ENCODE results near the gene ARHGEF19.
"Not testable (repeated sequence)": the region's sequence is repeated elsewhere in the genome, so short reads cannot be mapped to it uniquely, and the experiment has no call there.

ARHGEF19 gene

GRCh38 chr1:16165548-16165947 is 46.9 kb downstream of the ARHGEF19 start:
- no peak for DNase-seq (ENCODE audit: low spot score)

DNA sequence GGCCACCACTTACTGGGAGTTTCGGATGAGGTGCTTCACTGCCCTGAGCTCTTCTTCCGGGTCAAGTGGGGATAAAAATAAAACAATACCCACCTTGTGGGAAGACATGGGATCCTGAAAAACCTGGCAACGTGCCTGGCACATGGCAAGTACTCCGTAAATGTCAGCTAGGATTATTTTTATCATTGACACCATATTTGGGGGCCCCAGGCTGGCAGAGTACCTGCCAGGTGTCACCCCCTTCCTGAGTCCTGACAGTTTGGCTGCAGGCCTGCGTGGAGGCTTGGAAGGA is 47.4 kb downstream of the ARHGEF19 start:
- DNase-seq (ENCODE audit: low spot score) = no peak

GRCh38 chr1:16164213-16165072 is 48.0 kb downstream of the ARHGEF19 start:
- peak; percentile 78 for DNase-seq (ENCODE audit: low spot score)

DNA sequence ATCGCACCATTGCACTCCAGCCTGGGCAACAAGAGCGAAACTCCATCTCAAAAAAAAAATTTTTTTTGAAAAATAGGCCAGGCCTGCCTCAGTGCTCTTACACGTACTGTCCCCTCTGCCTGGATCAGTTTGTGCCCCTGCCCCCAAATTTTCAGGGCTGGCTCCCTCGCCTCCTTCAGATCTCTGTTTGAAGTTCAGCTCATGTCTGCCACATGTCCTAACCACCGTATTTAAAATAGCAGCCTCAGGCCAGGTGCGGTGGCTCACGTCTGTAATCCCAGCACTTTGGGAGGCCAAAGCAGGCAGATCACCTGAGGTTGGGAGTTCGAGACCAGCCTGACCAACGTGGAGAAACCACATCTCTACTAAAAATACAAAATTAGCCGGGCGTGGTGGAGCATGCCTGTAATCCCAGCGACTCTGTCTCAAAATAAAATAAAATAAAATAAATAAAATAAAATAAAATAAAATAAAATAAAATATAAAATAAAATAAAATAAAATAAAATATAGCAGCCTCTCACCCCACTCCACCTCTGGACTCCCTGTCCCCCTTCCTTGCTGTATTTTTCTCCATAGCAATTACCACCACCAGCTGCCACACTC is 48.7 kb downstream of the ARHGEF19 start:
- DNase-seq (ENCODE audit: low spot score) = not testable (repeated sequence)

DNA sequence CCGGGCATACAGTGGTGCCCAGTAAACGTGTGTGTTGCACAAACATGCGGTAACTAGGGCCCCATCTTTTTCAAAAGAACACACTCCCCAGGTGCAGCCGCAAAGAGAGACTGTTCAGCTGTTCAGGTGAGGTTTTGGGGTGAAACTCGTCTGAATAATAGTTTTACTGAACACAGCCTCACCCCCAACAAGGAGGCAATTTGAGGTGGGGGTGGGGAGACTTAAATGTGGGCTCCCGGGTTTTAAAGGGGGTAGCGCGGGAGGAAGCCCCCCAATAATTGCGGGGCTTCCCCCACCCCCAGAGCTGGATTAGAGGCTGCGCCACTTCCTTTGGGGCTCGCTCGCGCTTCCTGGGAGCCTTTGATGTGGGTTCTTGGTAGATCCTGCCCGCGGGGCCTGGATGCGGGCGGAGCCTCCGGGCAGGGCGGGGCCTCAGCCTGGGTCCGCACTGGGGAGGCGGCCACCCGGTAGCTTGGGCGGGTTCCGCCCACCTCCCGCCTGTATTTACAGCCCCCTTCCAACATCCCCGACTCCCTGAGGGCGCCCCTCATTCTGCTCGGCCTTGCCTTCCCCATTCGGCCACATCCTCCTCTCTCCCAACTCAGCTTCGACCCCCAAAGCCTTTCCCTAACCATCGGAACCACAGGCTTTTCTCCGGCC is 50.2 kb downstream of the ARHGEF19 start:
- no peak for DNase-seq (ENCODE audit: low spot score)

DNA sequence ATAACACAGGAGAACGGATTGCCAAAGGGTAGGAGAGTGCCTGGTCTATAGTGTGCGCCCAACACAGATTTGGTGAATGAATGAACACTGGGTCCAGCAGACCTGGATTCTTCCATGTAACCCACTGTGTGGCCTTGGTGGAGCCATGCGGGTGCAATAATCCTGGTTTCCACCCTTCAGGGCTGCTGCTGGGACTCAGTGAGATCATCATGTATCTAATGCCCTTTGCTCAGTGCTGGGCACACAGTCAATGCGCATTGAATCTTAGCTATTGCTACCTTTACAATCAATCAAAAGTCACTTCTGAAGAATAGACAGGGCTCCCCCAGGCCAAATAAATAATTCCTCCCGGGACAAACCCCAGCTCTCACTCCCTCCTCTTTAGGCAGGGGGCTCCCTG is 50.7 kb downstream of the ARHGEF19 start:
- no peak for DNase-seq (ENCODE audit: low spot score)

DNA sequence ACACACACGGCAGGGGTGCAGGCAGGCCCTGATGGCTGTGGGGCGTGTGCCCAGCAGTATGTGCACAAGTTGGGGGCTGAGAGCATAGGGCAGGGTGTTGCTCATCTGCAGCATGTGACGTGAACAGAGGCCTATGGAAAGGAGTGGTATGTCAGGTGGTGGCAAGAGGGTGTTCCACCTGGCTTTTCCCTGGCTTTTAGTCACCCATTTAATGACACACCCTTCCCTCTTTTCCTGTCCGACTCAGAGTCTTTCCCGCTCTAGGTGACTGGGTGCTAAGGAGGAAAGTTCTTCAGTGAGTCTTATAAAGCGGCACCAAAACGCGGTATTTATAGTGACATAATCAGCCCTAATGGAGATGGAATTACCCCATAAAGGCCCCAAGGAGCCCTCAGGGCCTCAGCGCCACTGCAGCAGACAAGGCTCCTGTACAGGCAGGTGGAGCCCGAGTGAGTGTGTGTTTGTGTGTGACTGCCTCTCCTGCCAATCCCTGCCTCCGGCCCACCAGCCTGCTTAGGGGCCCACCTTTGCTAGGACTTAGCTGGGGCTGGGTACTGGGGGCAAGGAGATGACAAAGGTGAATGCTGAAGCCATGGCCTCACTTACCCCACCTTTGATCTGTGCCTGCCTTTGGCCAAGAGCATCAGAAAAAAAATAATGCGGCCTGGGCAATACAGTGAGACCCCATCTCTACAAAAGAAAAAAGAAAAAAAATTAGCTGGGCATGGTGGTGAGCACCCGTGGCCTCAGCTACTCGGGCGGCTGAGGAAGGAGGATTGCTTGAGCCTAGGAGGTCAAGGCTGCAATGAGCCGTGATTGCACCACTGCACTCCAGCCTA is 53.2 kb downstream of the ARHGEF19 start:
- DNase-seq (ENCODE audit: low spot score) = no peak

DNA sequence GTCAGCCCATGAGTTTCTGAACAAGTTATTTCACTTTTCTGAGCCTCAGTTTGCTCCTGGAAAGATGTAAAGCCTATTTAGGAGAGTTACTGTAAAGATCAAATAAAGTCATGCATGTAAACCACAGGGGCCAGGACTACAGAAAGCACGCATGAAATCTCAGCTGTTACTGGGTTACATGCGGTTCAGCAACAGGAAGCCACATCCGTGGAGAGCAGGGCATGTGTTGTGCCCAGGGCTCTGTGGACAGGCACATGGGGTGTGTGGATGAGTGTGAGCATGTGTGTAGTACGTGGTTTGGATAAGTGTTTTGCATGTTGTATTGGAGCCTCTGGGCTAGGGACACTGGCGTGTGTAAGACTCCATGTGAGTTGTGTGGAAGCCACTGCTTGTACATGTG is 54.4 kb downstream of the ARHGEF19 start:
- no peak for DNase-seq (ENCODE audit: low spot score)

GRCh38 chr1:16156848-16157495 is 55.5 kb downstream of the ARHGEF19 start:
- DNase-seq (ENCODE audit: low spot score) = no peak

DNA sequence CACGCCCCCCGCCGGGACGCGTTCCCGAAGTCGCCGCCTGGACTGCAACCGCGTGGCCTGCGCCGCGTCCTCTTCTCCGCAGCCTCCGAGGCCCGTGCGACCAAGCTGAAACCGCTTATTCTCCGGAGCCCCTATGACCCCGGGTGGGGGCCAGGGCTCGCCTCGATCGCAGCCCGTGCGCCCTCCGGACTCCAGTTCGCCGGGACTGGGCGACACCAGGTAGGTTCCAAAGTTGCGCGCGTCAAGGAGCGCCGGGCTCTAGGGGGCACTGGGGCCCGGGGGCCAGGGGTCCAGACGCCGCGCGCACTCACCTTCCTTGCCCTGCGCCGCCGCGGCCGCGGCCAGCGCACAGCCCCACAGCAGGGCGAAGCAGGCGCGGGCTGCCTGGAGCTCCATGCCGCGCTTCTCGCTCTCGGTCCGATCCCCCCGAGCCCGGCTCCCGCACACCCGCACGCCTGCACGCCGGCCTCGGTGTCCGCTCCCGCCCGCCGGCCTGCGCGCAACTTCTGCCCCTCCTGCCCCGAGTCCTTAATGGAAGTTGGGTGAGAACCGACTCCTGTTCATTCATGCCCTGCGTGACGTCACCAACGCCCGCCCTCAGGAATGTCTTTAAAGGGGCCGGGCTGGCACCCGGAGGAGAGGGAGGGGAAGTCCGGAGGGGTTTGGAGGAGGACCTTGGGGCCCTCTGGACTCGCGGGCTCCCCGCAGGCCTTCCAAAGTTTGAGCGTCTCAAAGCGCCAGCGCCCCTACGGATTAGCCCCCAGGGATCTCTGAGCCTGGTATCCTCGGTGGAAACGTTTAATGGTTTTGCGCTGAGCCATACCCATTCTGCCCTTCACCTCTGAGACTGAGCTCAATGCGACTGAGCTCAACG is 56.7 kb downstream of the ARHGEF19 start, which contains the start of gene EPHA2:
Gene EPHA2, minus strand, starts transcription at position 533 of the 874 bp plus-strand sequence. Its CDS starts 137 bp downstream, at position 396.
- peak; percentile 92 for DNase-seq (ENCODE audit: low spot score)

DNA sequence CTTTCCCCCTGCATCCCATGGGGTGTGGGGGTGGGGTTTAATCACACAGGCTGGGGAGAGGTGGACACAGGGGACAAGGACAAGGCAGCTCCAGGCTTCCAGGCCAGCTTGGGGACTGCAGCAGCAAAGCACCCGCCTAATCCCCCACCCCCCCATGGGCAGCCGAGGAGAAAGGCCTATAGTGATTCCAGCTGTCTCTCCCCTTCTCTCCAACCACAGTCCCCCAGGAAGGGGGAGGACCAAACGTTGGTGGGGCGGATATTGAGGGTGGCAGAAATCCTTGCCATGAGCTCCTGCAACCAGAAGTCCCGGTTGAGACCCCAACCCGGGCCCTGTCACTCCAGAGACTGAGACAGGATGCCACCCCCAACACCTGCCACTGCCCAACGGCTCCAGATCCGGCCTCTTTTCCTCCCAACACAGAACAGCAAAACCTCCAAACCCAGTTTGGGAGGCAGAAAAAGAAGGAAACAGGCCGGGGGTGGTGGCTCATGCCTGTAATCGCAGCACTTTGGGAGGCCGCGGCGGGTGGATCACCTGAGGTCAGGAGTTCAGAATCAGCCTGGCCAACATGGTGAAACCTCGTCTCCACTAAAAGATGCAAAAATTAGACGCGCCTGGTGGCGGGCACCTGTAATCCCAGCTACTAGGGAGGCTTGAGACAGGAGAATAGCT is 58.3 kb downstream of the ARHGEF19 start:
- no peak for DNase-seq (ENCODE audit: low spot score)

DNA sequence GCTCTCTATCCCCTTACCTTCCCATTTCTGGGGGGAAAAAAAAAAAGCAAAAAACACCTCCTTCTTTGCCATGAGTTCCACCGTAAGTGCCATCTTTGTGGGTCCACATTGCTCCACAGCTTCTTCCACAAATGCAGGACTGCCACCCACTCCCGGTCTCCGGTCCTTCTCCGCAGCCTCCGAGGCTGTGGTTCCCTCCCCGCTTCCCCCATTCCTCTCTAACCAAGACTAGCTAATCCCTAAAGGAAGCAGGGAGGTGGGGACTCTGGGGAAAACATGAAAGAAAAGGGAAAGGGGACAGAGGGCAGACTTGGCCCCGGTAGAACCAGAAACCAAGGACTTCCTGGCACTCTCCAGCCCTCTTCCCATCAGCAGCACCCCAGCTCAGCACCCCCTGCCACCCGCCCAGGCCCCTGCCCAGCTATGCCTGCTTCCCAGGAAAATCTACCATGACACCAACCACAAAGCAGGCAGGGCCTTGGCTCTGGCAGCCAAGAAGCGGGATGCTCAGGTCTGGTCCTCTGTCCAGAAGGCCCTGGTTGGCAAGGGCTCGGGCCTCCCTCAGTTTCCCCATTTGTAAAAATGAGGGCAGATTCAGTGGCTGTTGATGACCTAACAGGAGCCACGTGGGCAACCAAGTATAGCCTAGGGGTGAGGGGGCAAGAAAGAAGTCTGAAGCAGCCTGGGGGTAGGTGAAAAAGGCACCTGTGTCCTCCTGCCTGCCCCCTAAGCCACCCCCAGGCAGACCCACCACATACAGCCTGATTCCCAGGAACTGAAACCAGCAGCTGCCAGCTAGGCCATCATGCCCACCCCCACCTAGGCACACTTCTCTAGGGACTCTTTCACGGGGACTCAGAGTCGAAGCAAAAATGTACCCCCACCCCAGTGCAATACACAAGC is 59.1 kb downstream of the ARHGEF19 start:
- no peak for DNase-seq (ENCODE audit: low spot score)

DNA sequence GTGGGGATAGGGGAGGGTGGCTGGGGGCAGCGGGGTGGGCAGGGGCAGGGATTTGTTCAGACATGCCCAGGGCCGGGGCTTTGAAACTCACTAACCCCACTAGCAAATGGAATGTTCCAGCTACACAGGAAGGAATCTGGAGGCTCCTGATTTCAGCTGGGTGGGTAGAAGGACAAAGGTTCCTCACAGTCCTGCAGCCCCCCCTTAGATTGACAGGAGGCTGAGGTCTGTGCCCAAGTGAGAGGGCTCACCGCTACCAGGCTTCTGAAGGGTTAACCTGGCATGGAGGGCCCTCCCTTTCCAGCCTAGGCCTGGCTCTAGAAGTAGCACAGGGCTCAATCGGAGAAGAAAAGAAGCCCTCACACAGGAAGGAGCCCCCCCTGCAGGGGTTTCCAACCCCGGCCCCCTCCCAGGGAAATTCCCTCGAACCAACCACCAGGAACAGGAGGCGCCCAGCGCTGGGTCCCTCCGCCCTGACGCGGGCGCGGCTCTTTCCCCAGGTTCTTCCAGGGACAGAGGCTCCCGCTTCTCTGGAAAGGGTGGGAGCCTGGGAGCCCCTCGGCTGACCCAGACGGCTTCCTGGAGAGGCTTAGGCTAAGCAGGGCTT is 59.9 kb downstream of the ARHGEF19 start:
- DNase-seq (ENCODE audit: low spot score) = no peak

- no peak for DNase-seq (ENCODE audit: low spot score)
These were observed 60.5 kb downstream of the ARHGEF19 start for GRCh38 chr1:16151995-16152384.

GRCh38 chr1:16151196-16151994 is 61.1 kb downstream of the ARHGEF19 start:
- no peak for DNase-seq (ENCODE audit: low spot score)

DNA sequence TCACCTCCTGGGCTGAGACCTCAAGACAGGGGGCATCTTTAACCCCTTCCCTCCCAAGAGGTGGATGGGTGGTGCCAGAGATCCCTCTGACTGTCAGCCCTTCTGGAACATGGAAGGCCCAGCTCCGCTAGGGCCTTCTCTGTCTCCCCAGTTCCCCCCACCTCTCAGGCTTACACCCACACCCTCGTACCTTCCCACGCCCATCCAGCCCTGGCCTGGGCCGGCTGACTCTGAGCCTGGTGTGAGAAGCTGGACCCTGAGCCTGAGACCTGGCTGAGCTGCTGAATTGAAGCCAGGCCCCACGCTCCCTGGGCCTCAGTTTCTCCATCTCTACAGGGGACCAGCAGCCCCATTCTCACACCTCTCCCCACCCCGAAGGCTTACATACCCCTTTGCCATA is 61.9 kb downstream of the ARHGEF19 start:
- DNase-seq (ENCODE audit: low spot score) = no peak

DNA sequence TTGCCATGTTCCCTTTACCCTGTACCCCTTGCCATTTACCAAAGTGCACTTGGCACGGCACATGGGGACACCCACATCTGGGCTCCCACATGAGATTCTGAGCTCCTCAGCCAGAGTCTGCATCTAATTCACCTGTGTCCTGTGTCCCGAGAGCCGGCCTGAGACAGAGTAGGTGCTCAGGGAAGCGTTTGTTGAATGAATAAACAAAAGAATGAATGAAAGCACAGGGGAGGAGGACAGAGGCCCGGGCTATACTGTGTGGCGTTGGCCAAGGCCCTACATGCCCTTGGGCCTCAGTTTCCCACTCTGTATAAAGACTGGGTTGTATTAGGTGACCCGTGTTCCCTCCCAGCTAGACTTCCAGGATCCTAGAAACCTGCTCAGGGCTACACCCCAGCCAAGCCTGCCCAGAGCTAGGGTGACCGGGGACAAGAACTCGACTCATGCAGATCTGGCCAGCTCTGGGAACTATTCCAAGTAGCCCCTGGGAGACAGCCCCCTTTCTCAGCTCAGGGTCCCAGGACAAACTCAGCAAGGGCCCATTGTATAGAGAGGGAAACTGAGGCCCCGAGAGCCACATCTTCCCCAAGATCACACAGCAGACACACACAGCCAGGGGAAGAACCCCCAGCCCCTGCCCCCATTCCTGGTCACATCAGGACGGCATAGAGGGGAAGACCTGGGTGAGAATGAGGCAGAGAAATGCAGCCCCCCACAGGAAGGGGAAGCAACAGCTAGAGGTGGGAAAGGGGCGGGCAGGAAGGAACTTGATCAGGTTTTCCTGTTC is 62.6 kb downstream of the ARHGEF19 start:
- no peak for DNase-seq (ENCODE audit: low spot score)
